Panc1 (cell line): ENCODE results near the gene KCNN3.

Experiments
- POLR2AphosphoS5 ChIP-seq: IDR thresholded peaks from 2 replicates; pipeline ENCODE4 v1.6.1; 2012; ENCODE audit warnings: mild to moderate bottlenecking, low read depth, low read length, moderate library complexity
- TF ChIP-seq, protein P1 (sequence below): fragments of 450-650 bp; IDR thresholded peaks from 2 replicates; pipeline ENCODE4 v1.5.1; 2017; ENCODE audit warnings: mild to moderate bottlenecking

DNA sequence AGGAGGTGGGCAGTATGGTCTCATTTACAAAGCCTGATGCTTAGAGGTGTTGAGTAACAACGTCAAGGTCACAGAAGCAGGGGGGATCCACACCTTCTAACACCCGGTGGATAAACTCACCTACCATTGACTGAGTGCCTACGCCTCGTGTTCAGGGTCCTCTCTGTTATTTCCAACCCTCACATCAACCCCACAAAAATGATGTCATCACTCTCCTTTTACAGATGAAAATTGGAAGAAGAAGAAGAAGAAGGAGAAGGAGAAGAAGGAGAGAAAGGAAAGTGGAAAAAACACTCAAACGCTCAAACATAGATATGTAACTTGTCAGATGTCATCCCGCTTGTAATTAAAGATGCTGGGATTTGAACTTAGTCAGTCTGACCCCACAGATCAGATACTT is 653 bp upstream of the KCNN3 start:
- TF ChIP-seq, protein P1, sequence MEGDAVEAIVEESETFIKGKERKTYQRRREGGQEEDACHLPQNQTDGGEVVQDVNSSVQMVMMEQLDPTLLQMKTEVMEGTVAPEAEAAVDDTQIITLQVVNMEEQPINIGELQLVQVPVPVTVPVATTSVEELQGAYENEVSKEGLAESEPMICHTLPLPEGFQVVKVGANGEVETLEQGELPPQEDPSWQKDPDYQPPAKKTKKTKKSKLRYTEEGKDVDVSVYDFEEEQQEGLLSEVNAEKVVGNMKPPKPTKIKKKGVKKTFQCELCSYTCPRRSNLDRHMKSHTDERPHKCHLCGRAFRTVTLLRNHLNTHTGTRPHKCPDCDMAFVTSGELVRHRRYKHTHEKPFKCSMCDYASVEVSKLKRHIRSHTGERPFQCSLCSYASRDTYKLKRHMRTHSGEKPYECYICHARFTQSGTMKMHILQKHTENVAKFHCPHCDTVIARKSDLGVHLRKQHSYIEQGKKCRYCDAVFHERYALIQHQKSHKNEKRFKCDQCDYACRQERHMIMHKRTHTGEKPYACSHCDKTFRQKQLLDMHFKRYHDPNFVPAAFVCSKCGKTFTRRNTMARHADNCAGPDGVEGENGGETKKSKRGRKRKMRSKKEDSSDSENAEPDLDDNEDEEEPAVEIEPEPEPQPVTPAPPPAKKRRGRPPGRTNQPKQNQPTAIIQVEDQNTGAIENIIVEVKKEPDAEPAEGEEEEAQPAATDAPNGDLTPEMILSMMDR, result no peak
- TF ChIP-seq POLR2AphosphoS5, result no peak
